GM04503 (cell line): ENCODE measurements around the gene TOP2A.
A peak's percentile ranks its signal among the peaks of the same experiment; 100 is the strongest.
"Not testable (repeated sequence)": the region's sequence is repeated elsewhere in the genome, so short reads cannot be mapped to it uniquely, and the experiment has no call there.

ENCODE experiments used
- DNase-seq: peaks from one replicate; pipeline ENCODE4 v3.0.0-alpha.2; 2012; ENCODE audit warnings: low read depth

TOP2A gene

DNA sequence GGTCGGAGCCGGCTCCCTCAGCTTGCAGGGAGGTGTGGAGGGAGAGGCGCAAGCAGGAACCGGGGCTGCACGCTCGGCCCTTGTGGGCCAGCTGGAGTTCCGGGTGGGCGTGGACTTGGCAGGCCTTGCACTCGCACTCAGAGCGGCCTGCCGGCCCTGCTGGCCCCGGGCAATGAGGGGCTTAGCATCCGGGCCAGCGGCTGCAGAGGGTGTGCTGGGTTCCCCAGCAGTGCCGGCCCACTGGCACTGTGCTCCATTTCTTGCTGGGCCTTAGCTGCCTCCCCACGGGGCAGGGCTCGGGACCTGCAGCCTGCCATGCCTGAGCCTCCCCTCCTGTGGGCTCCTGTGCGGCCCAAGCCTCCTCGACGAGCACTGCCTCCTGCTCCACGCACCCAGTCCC, 41.9 kb downstream of the TOP2A start:
- not testable (repeated sequence) for DNase-seq

DNA sequence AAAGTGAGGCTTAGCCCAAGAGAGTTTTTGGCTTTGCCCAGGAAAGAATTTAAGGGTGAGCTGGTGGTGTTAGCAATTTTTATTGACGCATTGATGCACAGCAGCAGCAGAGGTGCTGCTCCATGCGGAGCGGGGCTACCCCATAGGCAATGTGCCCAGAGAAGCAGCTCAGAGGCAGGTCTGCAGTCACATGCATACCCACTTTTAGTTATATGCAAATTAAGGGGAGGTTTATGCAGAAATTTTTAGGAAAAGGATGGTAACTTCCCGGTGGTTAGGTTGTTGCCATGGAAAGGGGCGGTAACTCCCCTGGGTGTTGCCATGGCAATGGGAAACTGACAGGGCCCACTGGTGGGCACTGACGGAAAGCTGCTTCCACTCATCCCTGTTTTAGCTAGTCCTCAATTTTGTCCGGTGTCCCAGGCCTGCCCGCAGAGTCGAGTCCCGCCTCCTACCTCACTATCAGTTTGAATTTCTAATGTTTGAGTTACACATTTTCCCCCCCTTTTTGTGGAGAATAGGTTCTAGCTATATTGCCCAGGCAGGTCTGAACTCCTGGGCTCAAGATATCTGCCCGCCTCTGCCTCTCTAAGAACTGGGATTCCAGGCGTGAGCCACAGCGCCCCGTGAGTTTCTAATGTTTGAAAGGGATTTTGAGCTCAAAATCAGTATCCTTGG, 42.7 kb downstream of the TOP2A start:
- no peak for DNase-seq

DNA sequence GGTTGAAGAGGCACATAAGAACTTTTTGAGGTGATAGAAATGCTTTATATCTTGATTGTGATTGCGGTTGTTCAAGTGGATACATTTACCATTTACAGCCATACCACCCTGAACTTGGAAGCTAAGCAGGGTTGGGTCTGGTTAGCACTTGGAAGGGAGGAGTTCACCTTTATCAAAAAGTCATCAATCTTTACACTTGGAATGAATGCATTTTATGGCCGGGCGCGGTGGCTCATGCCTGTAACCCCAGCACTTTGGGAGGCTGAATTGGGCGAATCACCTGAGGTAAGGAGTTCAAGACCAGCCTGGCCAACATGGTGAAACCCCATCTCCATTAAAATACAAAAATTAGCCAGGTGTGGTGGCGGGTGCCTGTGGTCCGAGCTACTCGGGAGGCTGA, 43.7 kb downstream of the TOP2A start:
- no peak for DNase-seq

DNA sequence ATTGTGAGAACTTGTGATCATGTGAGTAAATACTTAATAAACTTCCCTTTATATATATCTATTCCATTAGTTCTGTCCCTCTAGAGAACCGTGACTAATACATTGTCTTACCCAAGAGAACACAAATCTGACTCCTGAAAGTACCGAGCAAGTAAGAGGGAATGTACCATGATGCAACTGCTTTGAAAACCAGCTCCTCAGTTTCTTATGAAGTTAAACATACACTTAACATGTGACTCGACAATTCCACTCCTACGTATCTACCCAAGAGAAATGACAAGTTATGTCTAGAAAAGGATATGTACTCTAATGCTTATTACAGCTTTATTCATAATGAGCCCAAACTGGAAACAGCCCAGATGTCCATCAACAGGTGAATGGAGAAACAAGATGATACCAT, 44.4 kb downstream of the TOP2A start:
- peak; percentile 27 for DNase-seq

DNA sequence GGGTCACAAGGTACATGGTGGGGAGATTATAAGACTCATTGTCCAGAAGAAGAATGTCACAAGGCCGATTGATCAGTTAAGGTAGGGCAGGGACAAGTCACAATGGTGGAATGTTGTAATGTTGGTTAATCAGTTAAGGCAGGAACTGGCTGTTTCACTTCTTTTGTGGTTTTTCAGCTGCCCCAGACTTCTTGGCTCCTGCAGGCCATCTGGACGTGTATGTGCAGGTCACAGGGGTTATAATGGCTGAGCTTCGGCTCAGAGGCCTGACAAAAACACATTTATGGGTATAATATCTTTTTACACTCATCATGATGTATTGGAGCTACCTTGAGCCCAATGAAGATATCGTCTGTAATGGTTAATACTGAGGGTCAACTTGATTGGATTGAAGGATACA, 45.1 kb downstream of the TOP2A start:
- DNase-seq = not testable (repeated sequence)

DNA sequence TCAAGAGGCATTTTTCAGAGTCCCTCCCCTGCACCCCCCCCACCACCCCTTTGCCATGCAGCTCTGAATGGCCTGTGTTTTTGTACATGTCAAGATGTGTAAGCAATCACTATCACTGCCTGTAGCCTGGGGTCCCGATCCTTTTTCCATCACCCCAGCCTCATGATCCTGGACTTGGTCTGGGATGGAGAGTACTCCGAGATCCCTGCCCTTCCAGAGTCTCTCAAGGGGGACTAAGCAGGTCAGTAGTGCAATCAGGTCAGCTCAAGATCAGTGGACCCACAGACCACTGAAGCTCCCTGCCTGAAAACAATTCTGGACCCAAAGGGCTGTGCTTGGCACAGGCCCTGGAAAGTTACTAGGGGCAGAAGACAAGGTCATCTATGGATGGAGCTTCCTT, 45.7 kb downstream of the TOP2A start:
- DNase-seq = no peak

DNA sequence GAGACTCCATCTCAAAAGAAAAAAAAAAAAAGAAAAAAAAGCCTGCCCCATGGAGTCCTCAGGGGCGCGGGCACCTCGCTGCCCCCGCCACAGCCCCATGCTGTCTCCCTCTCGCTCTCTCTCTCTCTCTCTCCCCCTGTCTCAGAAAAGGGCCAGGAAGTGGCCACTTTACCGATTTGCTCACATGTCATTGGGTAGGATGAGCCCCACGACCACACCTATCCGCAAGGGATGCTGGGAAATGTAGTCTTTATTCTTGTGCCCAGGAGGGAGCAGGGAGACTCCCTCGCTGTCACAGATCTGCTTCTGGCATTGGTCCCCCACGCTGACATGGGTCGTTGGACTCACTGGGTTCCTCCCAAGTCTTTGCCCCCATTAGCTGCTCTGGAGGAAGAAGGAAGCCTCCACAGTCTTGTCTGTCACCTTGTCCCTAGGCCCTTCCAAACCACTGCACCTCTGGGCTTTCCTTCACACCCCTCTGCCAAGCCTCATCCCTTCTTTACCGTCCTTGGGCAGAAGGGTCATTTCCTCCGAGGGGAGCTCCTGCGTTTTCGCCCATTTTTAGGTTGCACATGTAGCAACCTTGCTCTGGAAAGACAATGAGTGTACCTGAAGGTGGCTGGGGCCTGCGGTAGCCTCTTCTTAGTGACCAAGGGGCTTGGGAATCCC, 46.3 kb downstream of the TOP2A start:
- no peak for DNase-seq

DNA sequence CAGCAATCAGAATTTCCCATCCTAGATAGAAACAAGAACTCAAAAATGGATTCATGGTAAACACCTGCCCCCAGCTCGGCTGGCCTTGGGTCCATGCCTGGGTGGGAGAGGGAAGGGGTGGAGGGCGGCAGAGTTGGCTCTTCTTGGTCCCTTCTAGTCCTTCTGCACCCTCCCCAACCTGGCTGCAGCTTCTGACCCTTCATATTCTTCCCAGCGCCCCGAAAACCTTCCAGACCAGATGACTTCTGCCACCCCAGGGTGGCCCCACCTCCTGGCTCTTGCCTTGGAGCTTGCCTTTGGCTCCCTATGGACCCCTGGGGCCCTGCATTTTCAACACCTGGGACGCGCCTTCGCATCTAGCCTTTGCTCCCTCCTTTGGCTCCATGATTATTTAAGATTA, 47.8 kb downstream of the TOP2A start:
- no peak for DNase-seq

DNA sequence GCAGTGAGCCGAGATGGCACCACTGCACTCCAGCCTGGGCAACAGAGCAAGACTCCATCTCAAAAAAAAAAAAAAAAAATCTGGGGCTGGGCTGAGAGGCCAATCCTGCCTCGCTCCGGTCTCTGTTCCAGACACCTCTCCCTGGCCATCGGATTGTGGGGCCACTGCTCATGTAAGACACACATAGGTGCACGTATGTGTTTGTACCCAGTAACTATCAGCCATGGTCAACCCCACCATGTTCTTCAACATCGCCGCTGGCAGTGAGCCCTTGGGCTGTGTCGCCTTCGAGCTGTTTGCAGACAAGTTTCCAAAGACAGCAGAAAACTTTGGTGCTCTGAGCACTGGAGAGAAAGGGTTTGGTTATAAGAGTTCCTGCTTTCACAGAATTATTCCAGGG, 50.0 kb downstream of the TOP2A start:
- not testable (repeated sequence) for DNase-seq

DNA sequence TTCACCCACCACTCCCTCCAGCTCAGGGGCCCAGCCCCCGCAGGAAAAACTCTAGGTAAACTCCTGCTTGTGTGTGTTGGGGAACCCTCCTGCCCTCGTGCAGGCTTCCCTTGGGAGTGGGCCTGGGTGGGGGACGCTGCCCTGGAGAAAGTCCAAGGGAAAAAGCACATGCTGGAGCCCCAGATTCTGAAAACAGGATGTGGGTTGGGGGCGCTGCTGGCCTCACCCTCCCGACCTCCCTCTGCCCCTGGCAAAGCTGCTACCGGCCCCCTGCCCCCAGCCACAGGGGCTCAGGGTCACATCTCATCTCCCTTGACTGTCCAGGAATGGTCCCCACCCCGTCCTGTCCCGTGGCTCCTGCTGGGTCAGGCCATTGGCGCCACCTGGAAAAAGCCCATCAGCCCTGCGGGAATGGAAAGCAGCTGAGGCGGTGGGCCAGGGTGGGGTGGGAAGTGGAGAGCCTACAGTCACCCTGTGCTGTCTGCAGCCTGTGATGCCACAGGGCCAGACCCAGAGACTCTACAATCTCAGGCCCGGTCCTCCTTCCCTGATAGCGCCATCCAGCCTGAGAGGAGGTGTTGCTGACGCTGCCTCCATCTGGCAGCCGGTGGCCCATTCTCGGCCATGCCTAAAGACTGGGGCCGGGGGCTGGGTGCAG, 50.7 kb downstream of the TOP2A start:
- DNase-seq = no peak

DNA sequence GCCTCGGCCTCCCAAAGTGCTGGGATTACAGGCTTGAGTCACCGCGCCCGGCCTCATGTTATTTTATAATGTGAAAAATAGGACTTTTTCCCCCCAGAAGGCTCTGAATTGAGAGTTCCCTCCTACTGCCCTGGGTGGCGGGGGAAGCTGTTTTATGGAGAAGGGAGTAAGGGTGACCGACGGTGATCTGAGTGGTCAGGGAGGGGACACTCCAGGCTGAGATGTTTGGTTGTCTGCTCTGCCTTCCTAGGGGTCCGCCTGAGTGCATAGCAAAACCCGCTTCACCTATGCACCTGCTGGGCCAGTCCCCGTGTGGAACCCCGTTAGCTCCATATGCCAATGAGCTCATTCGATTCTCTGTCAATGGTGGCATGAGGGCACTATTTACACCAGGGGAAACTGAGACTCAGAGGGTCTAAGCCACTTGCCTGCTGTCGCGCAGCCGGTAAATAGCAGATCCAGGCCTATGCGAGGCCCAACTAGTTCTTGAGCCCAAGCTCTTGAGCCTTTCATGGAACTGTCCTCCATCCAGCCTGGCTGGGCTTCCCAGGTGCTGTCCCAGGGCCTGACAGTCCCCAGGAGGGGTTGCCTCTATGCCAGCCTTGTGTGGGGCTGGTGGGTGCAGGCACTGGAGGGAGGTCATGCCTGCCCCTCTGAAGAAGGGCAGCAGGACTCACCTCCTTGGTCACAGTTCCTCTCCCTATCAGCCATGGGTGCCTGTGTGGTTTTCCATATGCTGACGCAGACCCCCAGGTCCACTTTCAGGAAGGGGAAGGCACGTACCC, 51.4 kb downstream of the TOP2A start:
- DNase-seq = no peak

DNA sequence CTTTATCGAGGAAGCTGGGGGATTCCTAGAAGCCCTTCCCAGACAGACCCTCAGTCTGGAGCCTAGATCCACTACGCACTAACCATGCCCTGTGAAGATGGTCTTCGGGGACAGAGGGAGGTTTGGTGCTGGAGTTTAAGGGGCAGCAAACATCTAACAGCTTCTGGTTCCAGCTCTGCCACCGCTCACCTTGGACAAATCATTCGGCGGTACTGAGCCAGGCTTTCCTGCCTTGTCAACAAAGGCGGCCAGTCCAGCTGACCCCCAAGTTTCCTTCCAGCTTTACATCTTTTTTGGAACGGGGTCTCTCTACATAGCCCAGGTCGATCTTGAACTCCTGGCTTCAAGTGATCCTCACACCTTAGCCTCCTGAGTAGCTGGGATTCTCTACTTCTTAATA, 52.8 kb downstream of the TOP2A start:
- DNase-seq = no peak

DNA sequence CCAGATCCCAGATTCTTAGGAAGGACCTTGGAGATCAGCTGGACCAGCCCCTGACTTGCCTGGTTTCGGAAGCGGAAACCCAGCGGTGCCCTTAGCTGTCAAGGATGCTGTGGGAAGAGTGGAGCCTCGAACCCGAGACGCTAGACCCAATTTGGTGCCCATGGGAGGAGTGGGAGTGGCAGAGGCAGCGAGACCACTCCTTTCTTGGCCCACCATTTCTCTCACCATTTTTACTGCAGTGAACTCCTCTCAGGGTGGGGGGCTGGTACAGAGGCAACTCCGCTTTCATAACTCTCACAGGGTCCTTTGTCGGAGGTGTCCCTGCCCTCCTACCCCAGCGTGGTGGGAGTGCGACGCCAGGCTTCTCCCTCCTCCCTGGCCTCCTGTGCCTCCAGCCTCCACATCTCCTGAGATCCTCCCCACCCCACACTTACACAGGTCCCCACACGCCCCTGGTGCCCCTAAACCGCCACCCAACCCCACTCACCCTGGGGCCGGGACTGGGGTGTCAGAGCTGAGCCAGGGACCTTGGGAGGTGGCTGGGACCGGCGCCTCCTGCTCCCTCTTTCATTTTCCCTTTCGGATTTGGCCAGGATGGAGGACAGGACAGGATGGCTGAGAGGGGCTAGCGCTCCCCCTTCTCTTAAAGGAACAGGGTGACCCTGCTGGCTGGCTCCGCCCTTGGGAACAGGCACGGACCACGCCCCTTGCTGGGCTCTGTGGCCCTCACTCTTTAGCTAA, 53.4 kb downstream of the TOP2A start, which contains the start of gene GJD3:
Gene GJD3 (minus strand): TSS at position 617 of the 741 bp plus-strand sequence. CDS start 922 bp downstream, outside the sequence.
- DNase-seq = no peak

DNA sequence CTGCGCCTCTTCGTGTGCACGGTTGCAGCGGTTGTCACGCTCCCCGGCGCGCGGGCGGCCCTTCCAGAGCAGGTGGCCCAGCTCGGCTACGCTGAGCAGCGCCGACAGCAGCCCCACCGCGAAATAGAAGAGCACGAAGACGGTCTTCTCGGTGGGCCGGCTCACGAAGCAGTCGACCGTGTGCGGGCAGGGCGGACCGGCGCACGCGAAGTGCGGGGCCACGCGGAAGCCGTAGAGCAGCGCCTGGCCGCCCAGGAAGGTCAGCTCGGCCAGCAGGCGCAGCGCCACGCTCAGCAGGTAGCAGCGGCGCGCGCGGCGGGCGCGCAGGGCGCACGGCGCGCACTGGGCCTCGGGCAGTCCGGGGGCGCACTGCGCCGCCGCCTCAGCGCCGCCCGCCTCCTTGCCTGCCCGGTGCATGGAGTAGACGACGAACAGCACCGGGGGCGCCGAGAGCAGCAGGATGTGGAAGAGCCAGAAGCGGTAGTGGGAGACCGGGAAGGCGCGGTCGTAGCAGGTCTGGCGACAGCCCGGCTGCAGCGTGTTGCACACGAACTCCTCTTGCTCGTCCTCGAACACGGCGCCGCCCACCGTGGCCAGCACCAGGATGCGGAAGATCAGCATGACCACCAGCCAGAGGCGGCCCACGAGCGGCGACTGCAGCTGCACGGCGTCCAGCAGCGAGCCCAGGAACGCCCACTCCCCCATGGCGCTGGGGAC, 54.4 kb downstream of the TOP2A start:
- no peak for DNase-seq

DNA sequence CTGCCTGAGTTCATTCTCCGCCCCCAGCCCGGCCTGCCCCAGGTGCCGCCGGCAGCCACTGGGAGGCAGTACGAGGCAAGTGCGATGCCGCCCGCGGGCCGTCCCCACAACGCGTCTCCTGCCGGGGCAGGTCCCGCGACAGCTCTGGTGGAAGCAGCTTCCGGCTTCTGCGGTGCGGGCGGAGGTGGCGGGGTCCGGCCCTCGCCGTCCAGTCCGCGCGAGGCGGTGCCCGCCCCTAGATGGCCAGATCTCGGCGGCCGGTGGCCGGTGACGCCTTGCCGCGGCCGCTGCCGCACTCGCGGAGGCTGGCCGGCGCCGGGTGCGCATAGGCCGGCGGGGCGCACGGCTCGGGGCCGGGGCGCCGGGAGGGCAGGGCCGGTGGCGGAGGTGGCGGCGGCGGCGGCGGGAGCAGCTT, 55.0 kb downstream of the TOP2A start:
- no peak for DNase-seq

DNA sequence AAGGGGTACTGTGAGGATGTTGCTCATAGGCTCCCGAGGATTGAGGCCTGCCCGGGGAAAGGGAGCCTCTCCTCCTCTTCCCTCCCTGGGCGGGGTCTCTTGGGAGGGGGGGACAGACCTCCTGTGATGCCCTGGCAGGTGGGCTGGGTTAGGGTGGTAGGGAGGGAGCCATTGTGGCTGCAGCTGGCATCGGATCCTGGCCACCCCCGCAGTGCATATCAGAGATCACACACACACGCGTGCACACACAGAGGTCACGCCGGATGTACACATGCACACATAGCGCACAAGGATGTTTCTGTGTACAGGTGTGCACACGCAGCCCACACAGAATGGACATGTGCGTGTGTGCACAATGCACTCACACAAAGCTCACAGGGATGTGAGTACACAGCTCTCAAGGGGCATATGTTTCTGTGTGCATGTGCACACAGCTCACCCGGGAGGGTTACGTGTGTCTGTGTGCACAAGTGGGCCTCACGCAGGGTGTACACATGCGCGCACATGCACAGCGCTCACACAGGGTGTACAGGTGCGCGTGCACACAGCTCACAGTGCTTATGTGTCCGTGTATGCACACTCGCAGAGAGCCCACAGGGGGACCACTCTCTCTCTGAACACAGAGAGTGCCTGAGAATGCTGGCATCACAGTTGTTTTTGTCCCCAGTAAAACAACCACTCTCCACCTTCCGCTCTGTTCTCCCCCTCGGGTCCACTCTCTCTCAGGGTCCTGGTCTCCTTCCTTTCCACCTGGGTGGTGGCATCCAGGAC, 55.6 kb downstream of the TOP2A start:
- no peak for DNase-seq

DNA sequence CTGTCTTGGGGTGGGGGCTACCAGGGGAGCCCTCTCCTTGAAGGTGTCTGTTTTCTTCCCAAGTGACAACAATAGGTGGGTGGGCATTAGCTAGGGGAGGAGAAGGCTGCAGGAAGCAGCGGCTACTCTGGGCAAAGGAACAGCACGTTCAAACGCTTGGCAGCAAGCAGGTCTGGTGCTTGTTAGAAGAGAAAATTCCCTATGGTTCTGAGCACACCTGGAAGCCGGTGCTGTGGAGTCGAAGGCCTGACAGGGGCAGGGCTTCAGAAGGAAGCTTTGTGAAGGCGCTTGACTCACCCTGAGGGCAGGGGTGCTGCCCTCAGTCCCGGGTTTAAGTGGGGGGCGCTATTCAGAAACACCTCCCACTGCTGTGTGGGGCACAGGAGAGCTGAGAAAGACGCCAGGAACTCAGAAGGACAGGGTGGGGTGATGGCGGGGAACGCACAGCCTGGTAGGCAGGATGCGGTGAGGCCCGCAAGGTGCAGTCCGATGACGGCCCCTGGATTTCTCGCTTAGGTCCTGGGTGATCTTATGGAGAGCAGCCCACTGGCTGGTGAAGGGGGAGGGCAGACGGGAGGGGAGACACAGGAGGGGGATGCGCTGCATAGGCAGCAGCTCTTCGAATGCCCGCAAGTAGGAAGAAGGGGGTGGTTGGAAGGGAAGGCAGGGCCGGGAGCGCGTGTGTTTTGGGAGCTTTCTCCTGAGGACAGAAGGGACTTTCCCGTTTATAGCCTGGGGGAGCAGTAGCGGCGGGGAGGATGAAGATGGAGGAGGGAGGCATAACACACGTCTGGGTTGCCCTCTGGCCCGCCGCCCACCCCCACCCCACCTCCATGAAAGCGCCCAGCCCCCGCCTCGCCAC, 56.4 kb downstream of the TOP2A start:
- no peak for DNase-seq

DNA sequence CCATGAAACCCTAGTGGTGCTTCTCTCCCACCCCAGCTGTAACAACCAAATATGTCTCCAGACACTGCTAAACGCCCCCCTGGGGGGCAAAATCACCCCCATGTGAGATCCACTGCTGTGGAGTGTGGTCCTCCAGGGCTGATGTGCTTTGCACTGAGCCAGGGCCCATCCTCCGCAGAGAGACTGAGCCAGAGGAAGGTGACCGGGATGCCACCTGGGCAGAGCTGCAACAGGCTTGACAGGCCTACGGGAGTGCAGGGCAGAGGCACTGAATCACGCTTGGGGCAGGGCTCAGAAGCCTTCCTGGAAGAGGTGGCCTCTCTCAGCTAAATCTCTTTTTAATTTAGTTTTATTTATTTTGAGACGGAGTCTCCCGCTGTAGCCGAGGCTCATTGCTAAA, 57.6 kb downstream of the TOP2A start:
- DNase-seq = no peak

DNA sequence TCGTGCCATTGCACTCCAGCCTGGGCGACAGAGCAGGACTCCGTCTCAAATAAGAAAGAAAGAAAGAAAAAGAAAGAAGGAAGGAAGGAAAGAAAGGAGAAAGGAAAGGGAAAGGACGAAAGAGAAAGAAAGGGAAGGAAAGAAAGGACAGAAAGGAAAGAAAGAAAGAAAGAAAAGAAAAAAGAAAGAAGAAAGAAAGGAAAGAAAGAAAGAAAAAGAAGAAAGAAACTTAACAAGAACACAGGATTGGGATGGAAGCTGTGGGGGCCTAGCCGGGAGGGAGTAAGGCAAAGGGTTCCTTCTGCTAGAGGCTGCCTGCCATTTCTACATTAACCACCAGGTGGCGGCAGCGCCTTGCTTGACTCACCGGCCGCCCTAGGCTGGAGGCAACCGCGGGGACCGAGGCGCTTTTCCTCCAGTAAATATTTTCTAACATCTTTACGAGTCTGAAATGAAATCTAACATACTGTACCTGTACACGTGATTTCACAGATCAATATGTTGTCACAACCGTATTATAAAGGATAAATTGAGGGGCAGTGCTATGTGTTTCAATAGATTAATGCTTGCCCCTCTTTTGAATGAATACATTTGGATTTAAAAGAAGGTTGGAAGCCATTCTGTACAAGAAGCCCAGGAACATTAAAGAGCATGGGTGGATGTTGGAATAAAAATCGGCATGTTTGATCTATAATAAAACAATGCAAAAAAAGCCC, 59.2 kb downstream of the TOP2A start:
- DNase-seq = no peak
